HEK293 (cell line): ENCODE measurements around the gene CNOT8.
A peak's percentile ranks its signal among the peaks of the same experiment; 100 is the strongest.

ENCODE experiments used
- CTCF ChIA-PET: fragments of 350-600 bp; formaldehyde crosslinking; extraction: SDS; loops from one replicate; lab custom pipeline; 2021; ENCODE audit warnings: antibody characterized with exemption; lab: Yijun Ruan, JAX
- POLR2A ChIA-PET: fragments of 300-600 bp; formaldehyde crosslinking; extraction: SDS; loops from one replicate; lab custom pipeline; 2020; ENCODE audit warnings: antibody characterized with exemption, inconsistent platforms; lab: Yijun Ruan, JAX
- H3K27ac ChIP-seq: fragments of 200-500 bp; sonication (Bioruptor generic); 2 replicates; pipeline ENCODE4 v1.5.1; 2014; ENCODE audit warnings: low read depth, low read length, control low read depth, inconsistent platforms; ENCODE audit errors: extremely low read depth
- H3K36me3 ChIP-seq, 2 experiments: fragments of 200-500 bp in 1 of 2; sonication (Bioruptor generic) in 1 of 2; 1 replicate in 1 of 2; 2 replicates in 1 of 2; pipeline ENCODE4 v1.5.1; 2014 to 2017; ENCODE audit warnings: inconsistent platforms in 2 of 2, low read length in 2 of 2; ENCODE audit not compliant: control insufficient read depth in 2 of 2, insufficient read depth in 1 of 2
- H3K4me1 ChIP-seq: fragments of 200-500 bp; sonication (Bioruptor generic); 2 replicates; pipeline ENCODE4 v1.5.1; 2014; ENCODE audit warnings: mild to moderate bottlenecking, low read length, inconsistent platforms; ENCODE audit not compliant: control insufficient read depth, insufficient read depth
- H3K4me3 ChIP-seq: 2 replicates; pipeline ENCODE4 v1.5.1; 2011; ENCODE audit warnings: low read depth, mild to moderate bottlenecking, control low read depth, low read length, moderate library complexity
- H3K9me3 ChIP-seq: fragments of 200-500 bp; sonication (Bioruptor generic); 2 replicates; pipeline ENCODE4 v1.5.1; 2014; ENCODE audit warnings: low read depth, low read length, inconsistent platforms; ENCODE audit not compliant: control insufficient read depth, insufficient read depth
- BCL11B ChIP-seq: fragments of 450-650 bp; formaldehyde crosslinking; IDR thresholded peaks from 2 replicates; pipeline ENCODE4 v1.5.1; 2016; ENCODE audit warnings: low read depth, missing biosample characterization, missing genetic modification characterization
- GLI2 ChIP-seq: fragments of 450-650 bp; formaldehyde crosslinking; IDR thresholded peaks from 2 replicates; pipeline ENCODE4; 2017; ENCODE audit warnings: missing biosample characterization, missing genetic modification characterization, low read depth, borderline replicate concordance
- KLF16 ChIP-seq: fragments of 450-650 bp; formaldehyde crosslinking; IDR thresholded peaks from 2 replicates; pipeline ENCODE4 v1.5.1; 2017; ENCODE audit warnings: missing biosample characterization, missing genetic modification characterization
- KLF7 ChIP-seq: fragments of 450-650 bp; formaldehyde crosslinking; IDR thresholded peaks from 2 replicates; pipeline ENCODE4 v1.5.1; 2016; ENCODE audit warnings: missing biosample characterization, missing genetic modification characterization, borderline replicate concordance
- OSR2 ChIP-seq: fragments of 450-650 bp; formaldehyde crosslinking; IDR thresholded peaks from 2 replicates; pipeline ENCODE4 v1.5.1; 2016; ENCODE audit warnings: missing biosample characterization, missing genetic modification characterization
- SP2 ChIP-seq: fragments of 450-650 bp; formaldehyde crosslinking; IDR thresholded peaks from 2 replicates; pipeline ENCODE4 v1.5.1; 2016; ENCODE audit warnings: missing biosample characterization, missing genetic modification characterization
- SP7 ChIP-seq: fragments of 450-650 bp; formaldehyde crosslinking; IDR thresholded peaks from 2 replicates; pipeline ENCODE4 v1.5.1; 2016; ENCODE audit warnings: missing biosample characterization, missing genetic modification characterization
- YY2 ChIP-seq: fragments of 450-650 bp; formaldehyde crosslinking; IDR thresholded peaks from 2 replicates; pipeline ENCODE4 v1.5.1; 2016; ENCODE audit warnings: missing biosample characterization, missing genetic modification characterization
- ZBTB17 ChIP-seq: fragments of 450-650 bp; formaldehyde crosslinking; IDR thresholded peaks from 2 replicates; pipeline ENCODE4 v1.5.1; 2016; ENCODE audit warnings: missing biosample characterization, missing genetic modification characterization
- ZBTB49 ChIP-seq: fragments of 450-650 bp; formaldehyde crosslinking; IDR thresholded peaks from 2 replicates; pipeline ENCODE4 v1.5.1; 2016; ENCODE audit warnings: missing biosample characterization, missing genetic modification characterization, low read depth
- ZFP69B ChIP-seq: fragments of 450-650 bp; formaldehyde crosslinking; IDR thresholded peaks from 2 replicates; pipeline ENCODE4 v1.5.1; 2016; ENCODE audit warnings: missing biosample characterization, missing genetic modification characterization
- ZNF10 ChIP-seq: fragments of 450-650 bp; formaldehyde crosslinking; IDR thresholded peaks from 2 replicates; pipeline ENCODE4 v1.5.1; 2017; ENCODE audit warnings: missing biosample characterization, missing genetic modification characterization
- ZNF114 ChIP-seq: fragments of 450-650 bp; formaldehyde crosslinking; IDR thresholded peaks from 2 replicates; pipeline ENCODE4 v1.5.0; 2017; ENCODE audit warnings: missing biosample characterization, missing genetic modification characterization
- ZNF174 ChIP-seq: fragments of 450-650 bp; formaldehyde crosslinking; IDR thresholded peaks from 2 replicates; pipeline ENCODE4 v1.5.0; 2017; ENCODE audit warnings: missing biosample characterization, mild to moderate bottlenecking, missing genetic modification characterization
- ZNF394 ChIP-seq: fragments of 450-650 bp; formaldehyde crosslinking; IDR thresholded peaks from 2 replicates; pipeline ENCODE4 v1.5.1; 2016; ENCODE audit warnings: missing biosample characterization, missing genetic modification characterization, mild to moderate bottlenecking, moderate library complexity, borderline replicate concordance
- ZNF398 ChIP-seq: fragments of 450-650 bp; formaldehyde crosslinking; IDR thresholded peaks from 2 replicates; pipeline ENCODE4 v1.5.1; 2017; ENCODE audit warnings: missing biosample characterization, missing genetic modification characterization
- ZNF544 ChIP-seq: fragments of 450-650 bp; formaldehyde crosslinking; IDR thresholded peaks from 2 replicates; pipeline ENCODE4 v1.5.0; 2017; ENCODE audit warnings: missing biosample characterization, missing genetic modification characterization
- ZNF555 ChIP-seq: fragments of 450-650 bp; formaldehyde crosslinking; conservative IDR thresholded peaks from 2 replicates; pipeline ENCODE4 v1.5.1; 2017; ENCODE audit warnings: missing biosample characterization, mild to moderate bottlenecking, missing genetic modification characterization, inconsistent platforms
- ZNF558 ChIP-seq: fragments of 450-650 bp; formaldehyde crosslinking; IDR thresholded peaks from 2 replicates; pipeline ENCODE4 v1.5.1; 2016; ENCODE audit warnings: missing biosample characterization, missing genetic modification characterization
- ZNF571 ChIP-seq: fragments of 450-650 bp; formaldehyde crosslinking; IDR thresholded peaks from 2 replicates; pipeline ENCODE4 v1.5.0; 2017; ENCODE audit warnings: missing biosample characterization, missing genetic modification characterization
- ZNF596 ChIP-seq: fragments of 450-650 bp; IDR thresholded peaks from 2 replicates; pipeline ENCODE4 v1.5.0; 2018; ENCODE audit warnings: missing biosample characterization, mild to moderate bottlenecking, missing genetic modification characterization, moderate library complexity
- ZNF626 ChIP-seq: fragments of 450-650 bp; sonication (Bioruptor Pico); formaldehyde crosslinking; IDR thresholded peaks from 2 replicates; pipeline ENCODE4 v1.5.1; 2018; ENCODE audit warnings: missing biosample characterization, missing genetic modification characterization, inconsistent platforms
- ZNF654 ChIP-seq: fragments of 450-650 bp; formaldehyde crosslinking; IDR thresholded peaks from 2 replicates; pipeline ENCODE4 v1.5.1; 2016; ENCODE audit warnings: low read depth, missing biosample characterization, missing genetic modification characterization
- ZNF776 ChIP-seq: fragments of 450-650 bp; formaldehyde crosslinking; IDR thresholded peaks from 2 replicates; pipeline ENCODE4 v1.5.0; 2017; ENCODE audit warnings: missing biosample characterization, missing genetic modification characterization, borderline replicate concordance
- ZSCAN16 ChIP-seq: fragments of 450-650 bp; formaldehyde crosslinking; IDR thresholded peaks from 2 replicates; pipeline ENCODE4 v1.5.1; 2016; ENCODE audit warnings: missing biosample characterization, missing genetic modification characterization
- TF ChIP-seq, protein P1 (sequence below): fragments of 450-650 bp; formaldehyde crosslinking; IDR thresholded peaks from 2 replicates; pipeline ENCODE4 v1.5.1; 2016; ENCODE audit warnings: missing biosample characterization, missing genetic modification characterization

CNOT8 gene

GRCh38 chr5:154866841-154867240 lies 8.4 kb downstream of the CNOT8 start:
- TF ChIP-seq YY2 (tag by site-specific recombination) (no peak), ZNF571 (tag by site-specific recombination) (no peak), BCL11B (no peak), ZNF174 (tag by site-specific recombination) (no peak), ZNF626 (no peak), SP7 (tag by site-specific recombination) (no peak), ZNF10 (tag by site-specific recombination) (no peak), ZNF776 (no peak), ZNF114 (tag by site-specific recombination) (no peak)
- POLR2A ChIA-PET: interaction anchor here (1.3 kb wide), 1 partner anchor 10 kb away, joined by 3 read pairs; no protein-coding TSS in a partner anchor
- H3K36me3 ChIP-seq: peaks cover 56 to 68% of the 10 kb centered on the region in 2 experiments

GRCh38 chr5:154868702-154869101 lies 10.3 kb downstream of the CNOT8 start:
- ChIA-PET CTCF (interaction anchor here (1.5 to 2.7 kb wide), 2 partner anchors 218 to 222 kb away, joined by 3 to 12 read pairs; no protein-coding TSS in a partner anchor), POLR2A (interaction anchor here (0.6 to 1.7 kb wide), 3 partner anchors 10 to 218 kb away, joined by 3 to 11 read pairs (median 7); partner anchors contain the start of gene CNOT8)
- H3K9me3 ChIP-seq: no peaks in the 10 kb centered on the region
- H3K4me1 ChIP-seq: no peaks in the 10 kb centered on the region
- peaks cover 60 to 71% of the 10 kb centered on the region in 2 experiments for H3K36me3 ChIP-seq
- H3K27ac ChIP-seq: no peak overlapping the region
- no peak for TF ChIP-seq ZNF596 (tag by site-specific recombination)
- TF ChIP-seq, protein P1, sequence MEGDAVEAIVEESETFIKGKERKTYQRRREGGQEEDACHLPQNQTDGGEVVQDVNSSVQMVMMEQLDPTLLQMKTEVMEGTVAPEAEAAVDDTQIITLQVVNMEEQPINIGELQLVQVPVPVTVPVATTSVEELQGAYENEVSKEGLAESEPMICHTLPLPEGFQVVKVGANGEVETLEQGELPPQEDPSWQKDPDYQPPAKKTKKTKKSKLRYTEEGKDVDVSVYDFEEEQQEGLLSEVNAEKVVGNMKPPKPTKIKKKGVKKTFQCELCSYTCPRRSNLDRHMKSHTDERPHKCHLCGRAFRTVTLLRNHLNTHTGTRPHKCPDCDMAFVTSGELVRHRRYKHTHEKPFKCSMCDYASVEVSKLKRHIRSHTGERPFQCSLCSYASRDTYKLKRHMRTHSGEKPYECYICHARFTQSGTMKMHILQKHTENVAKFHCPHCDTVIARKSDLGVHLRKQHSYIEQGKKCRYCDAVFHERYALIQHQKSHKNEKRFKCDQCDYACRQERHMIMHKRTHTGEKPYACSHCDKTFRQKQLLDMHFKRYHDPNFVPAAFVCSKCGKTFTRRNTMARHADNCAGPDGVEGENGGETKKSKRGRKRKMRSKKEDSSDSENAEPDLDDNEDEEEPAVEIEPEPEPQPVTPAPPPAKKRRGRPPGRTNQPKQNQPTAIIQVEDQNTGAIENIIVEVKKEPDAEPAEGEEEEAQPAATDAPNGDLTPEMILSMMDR (tag by site-specific recombination): peak; percentile 58; the same call in 1 of the 2 replicates
- TF ChIP-seq KLF7 (tag by site-specific recombination): no peak
- 0 out of 2 replicates have a peak, but pooled peaks have one; percentile 32 for TF ChIP-seq OSR2 (tag by site-specific recombination)
- TF ChIP-seq KLF16 (tag by site-specific recombination): no peak
- TF ChIP-seq ZFP69B (tag by site-specific recombination): no peak
- peak; percentile 19; the same call in 1 of the 2 replicates for TF ChIP-seq ZNF654
- no peak overlapping the region for H3K4me3 ChIP-seq

More at GRCh38 chr5:154866841-154867240, 8.4 kb downstream of the CNOT8 start:
- CTCF ChIA-PET: no interaction called here
- Histone ChIP-seq H3K9me3 (no peaks in the 10 kb centered on the region), H3K27ac (no peak overlapping the region), H3K4me1 (no peaks in the 10 kb centered on the region), H3K4me3 (no peak overlapping the region)

- Histone ChIP-seq H3K36me3 (peaks cover 64 to 74% of the 10 kb centered on the region in 2 experiments), H3K9me3 (no peaks in the 10 kb centered on the region), H3K4me3 (no peak overlapping the region), H3K27ac (no peak overlapping the region), H3K4me1 (no peaks in the 10 kb centered on the region)
- ChIA-PET POLR2A (interaction anchor here (0.7 kb wide), 1 partner anchor 864 kb away, joined by 3 read pairs; no protein-coding TSS in a partner anchor), CTCF (interaction anchor here (1.2 kb wide), 1 partner anchor 221 kb away, joined by 3 read pairs; no protein-coding TSS in a partner anchor)
- TF ChIP-seq ZNF558 (tag by site-specific recombination): no peak
- TF ChIP-seq ZNF394: no peak
- TF ChIP-seq ZNF544 (tag by site-specific recombination): no peak
- TF ChIP-seq SP7 (tag by site-specific recombination): no peak
- no peak for TF ChIP-seq SP2 (tag by site-specific recombination)
- TF ChIP-seq ZBTB49 (tag by site-specific recombination): no peak
- no peak for TF ChIP-seq ZNF398 (tag by site-specific recombination)
- no peak for TF ChIP-seq ZBTB17 (tag by site-specific recombination)
- no peak for TF ChIP-seq ZNF555
- TF ChIP-seq GLI2 (tag by site-specific recombination): no peak
- no peak for TF ChIP-seq ZSCAN16 (tag by site-specific recombination)
- no peak for TF ChIP-seq ZNF571 (tag by site-specific recombination)
These were observed 13.3 kb downstream of the CNOT8 start for GRCh38 chr5:154871734-154872133.
